Measurements from ENCODE around the gene RBFA.
"Not testable (repeated sequence)": the region's sequence is repeated elsewhere in the genome, so short reads cannot be mapped to it uniquely, and the experiment has no call there.

The RBFA gene

GRCh38 chr18:80006724-80007123 is 27.5 kb upstream of the RBFA start:
- TF ChIP-seq JUND (IDR thresholded peaks at IDR 0.05; ENCODE audit: low read depth), result no peak
- in situ Hi-C loops (cut with HindIII; ENCODE audit: low pct_unique_long_range_greater_than_20kb, low sequenced_read_pairs), result no loop called here
- no peak for DNase-seq (ENCODE audit: low read depth in 1 of 2, low spot score in 1 of 2)

- TF ChIP-seq JUND (IDR thresholded peaks at IDR 0.05; ENCODE audit: low read depth), result no peak
- DNase-seq (ENCODE audit: low read depth in 1 of 2, low spot score in 1 of 2), result peak in 1 of 2 experiments; percentile 54
- in situ Hi-C loops (cut with HindIII; ENCODE audit: low pct_unique_long_range_greater_than_20kb, low sequenced_read_pairs), result no loop called here
Observed at GRCh38 chr18:80009661-80010550, 24.3 kb upstream of the RBFA start.

- TF ChIP-seq JUND (IDR thresholded peaks at IDR 0.05; ENCODE audit: low read depth), result no peak
- in situ Hi-C loops (cut with HindIII; ENCODE audit: low pct_unique_long_range_greater_than_20kb, low sequenced_read_pairs), result no loop called here
Observed at GRCh38 chr18:80010551-80010906, 23.7 kb upstream of the RBFA start.

GRCh38 chr18:80011496-80012137 is 22.6 kb upstream of the RBFA start:
- in situ Hi-C loops (cut with HindIII; ENCODE audit: low pct_unique_long_range_greater_than_20kb, low sequenced_read_pairs); DNase-seq (ENCODE audit: low read depth in 1 of 2, low spot score in 1 of 2): not testable (repeated sequence)

More at GRCh38 chr18:80010551-80010906, 23.7 kb upstream of the RBFA start:
- DNase-seq (ENCODE audit: low read depth in 1 of 2, low spot score in 1 of 2), result no peak

GRCh38 chr18:80012714-80013113 is 21.5 kb upstream of the RBFA start:
- no peak for TF ChIP-seq JUND (IDR thresholded peaks at IDR 0.05; ENCODE audit: low read depth)
- no peak for DNase-seq (ENCODE audit: low read depth in 1 of 2, low spot score in 1 of 2)
- in situ Hi-C loops (cut with HindIII; ENCODE audit: low pct_unique_long_range_greater_than_20kb, low sequenced_read_pairs), result no loop called here

GRCh38 chr18:80022613-80023012 is 11.6 kb upstream of the RBFA start:
- in situ Hi-C loops (cut with HindIII; ENCODE audit: low pct_unique_long_range_greater_than_20kb, low sequenced_read_pairs), result no loop called here
- TF ChIP-seq JUND (IDR thresholded peaks at IDR 0.05; ENCODE audit: low read depth), result no peak
- peak in 1 of 2 experiments; percentile 40 for DNase-seq (ENCODE audit: low read depth in 1 of 2, low spot score in 1 of 2)

- in situ Hi-C loops (cut with HindIII; ENCODE audit: low pct_unique_long_range_greater_than_20kb, low sequenced_read_pairs), result no loop called here
- no peak for TF ChIP-seq JUND (IDR thresholded peaks at IDR 0.05; ENCODE audit: low read depth)
- DNase-seq (ENCODE audit: low read depth in 1 of 2, low spot score in 1 of 2), result peak in 1 of 2 experiments; percentile 20
Observed at GRCh38 chr18:80023173-80023572, 11.1 kb upstream of the RBFA start.

GRCh38 chr18:80026363-80026762 is 7.9 kb upstream of the RBFA start:
- no peak for DNase-seq (ENCODE audit: low read depth in 1 of 2, low spot score in 1 of 2)
- in situ Hi-C loops (cut with HindIII; ENCODE audit: low pct_unique_long_range_greater_than_20kb, low sequenced_read_pairs), result no loop called here
- no peak for TF ChIP-seq JUND (IDR thresholded peaks at IDR 0.05; ENCODE audit: low read depth)

- DNase-seq (ENCODE audit: low read depth in 1 of 2, low spot score in 1 of 2); in situ Hi-C loops (cut with HindIII; ENCODE audit: low pct_unique_long_range_greater_than_20kb, low sequenced_read_pairs): not testable (repeated sequence)
Observed at GRCh38 chr18:80027719-80028118, 6.5 kb upstream of the RBFA start.

- in situ Hi-C loops (cut with HindIII; ENCODE audit: low pct_unique_long_range_greater_than_20kb, low sequenced_read_pairs), result no loop called here
- no peak for DNase-seq (ENCODE audit: low read depth in 1 of 2, low spot score in 1 of 2)
- no peak for TF ChIP-seq JUND (IDR thresholded peaks at IDR 0.05; ENCODE audit: low read depth)
Observed at GRCh38 chr18:80029690-80030089, 4.5 kb upstream of the RBFA start.

- peak in 1 of 2 experiments; percentile 69 for DNase-seq (ENCODE audit: low read depth in 1 of 2, low spot score in 1 of 2)
- no peak for TF ChIP-seq JUND (IDR thresholded peaks at IDR 0.05; ENCODE audit: low read depth)
- in situ Hi-C loops (cut with HindIII; ENCODE audit: low pct_unique_long_range_greater_than_20kb, low sequenced_read_pairs), result no loop called here
Observed at GRCh38 chr18:80033181-80034067, 810 bp upstream of the RBFA start.

- no peak for DNase-seq (ENCODE audit: low read depth in 1 of 2, low spot score in 1 of 2)
- in situ Hi-C loops (cut with HindIII; ENCODE audit: low pct_unique_long_range_greater_than_20kb, low sequenced_read_pairs), result no loop called here
- no peak for TF ChIP-seq JUND (IDR thresholded peaks at IDR 0.05; ENCODE audit: low read depth)
Observed at GRCh38 chr18:80034852-80035406, 695 bp downstream of the RBFA start.

Measured in T47D (cell line).